GM12891 (cell line): ENCODE measurements around the gene NINL.

ENCODE experiments used
- PAX5 ChIP-seq: IDR thresholded peaks from 2 replicates; pipeline ENCODE4 v1.6.1; 2011; ENCODE audit warnings: low read length, moderate library complexity, mild to moderate bottlenecking; ENCODE audit not compliant: insufficient read depth, severe bottlenecking
- POLR2A ChIP-seq: IDR thresholded peaks from 2 replicates; pipeline ENCODE4 v1.6.1; 2011; ENCODE audit warnings: low read depth, low read length, control low read depth
- POLR2AphosphoS5 ChIP-seq: IDR thresholded peaks from 2 replicates; pipeline ENCODE4 v1.6.1; 2011; ENCODE audit warnings: low read depth, low read length, control low read depth
- POU2F2 ChIP-seq: IDR thresholded peaks from 2 replicates; pipeline ENCODE4 v1.6.1; 2011; ENCODE audit warnings: low read depth, mild to moderate bottlenecking, control low read depth, low read length, moderate library complexity
- SPI1 ChIP-seq: IDR thresholded peaks from 2 replicates; pipeline ENCODE4 v1.6.1; 2011; ENCODE audit warnings: low read depth, low read length, control low read depth
- TAF1 ChIP-seq: IDR thresholded peaks from 2 replicates; pipeline ENCODE4 v1.6.1; 2011; ENCODE audit warnings: low read depth, low read length, control low read depth

DNA sequence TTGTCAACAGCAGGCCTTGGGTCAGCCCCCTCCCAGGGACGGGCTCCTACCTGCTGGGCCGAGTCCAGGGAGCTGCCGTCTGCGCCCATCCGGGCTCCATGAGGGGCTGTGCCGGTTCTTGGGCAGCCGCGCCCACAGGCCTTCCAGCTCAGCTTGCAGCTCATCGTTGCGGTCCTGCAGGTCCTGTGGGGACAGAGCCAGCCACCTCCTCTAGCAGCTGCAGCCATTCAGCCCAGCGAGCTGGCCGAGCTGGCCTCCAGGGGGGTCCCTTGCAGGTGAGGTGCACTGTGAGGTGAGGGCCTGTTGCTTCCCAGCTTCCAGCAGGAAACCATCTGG, 103.4 kb downstream of the NINL start:
- TF ChIP-seq POLR2AphosphoS5, result no peak
- TF ChIP-seq POLR2A, result no peak
- no peak for TF ChIP-seq TAF1
- no peak for TF ChIP-seq SPI1
- no peak for TF ChIP-seq PAX5
- no peak for TF ChIP-seq POU2F2
